GM12873 (cell line): ENCODE measurements around the gene DNLZ.

Experiments used
- TF ChIP-seq, protein P1 (sequence below): IDR thresholded peaks from 2 replicates; pipeline ENCODE4 v1.5.1; 2012; ENCODE audit warnings: low read depth, mild to moderate bottlenecking, moderate library complexity, low read length, control low read depth; ENCODE audit not compliant: insufficient read depth; ENCODE audit errors: missing control alignments

The DNLZ gene

DNA sequence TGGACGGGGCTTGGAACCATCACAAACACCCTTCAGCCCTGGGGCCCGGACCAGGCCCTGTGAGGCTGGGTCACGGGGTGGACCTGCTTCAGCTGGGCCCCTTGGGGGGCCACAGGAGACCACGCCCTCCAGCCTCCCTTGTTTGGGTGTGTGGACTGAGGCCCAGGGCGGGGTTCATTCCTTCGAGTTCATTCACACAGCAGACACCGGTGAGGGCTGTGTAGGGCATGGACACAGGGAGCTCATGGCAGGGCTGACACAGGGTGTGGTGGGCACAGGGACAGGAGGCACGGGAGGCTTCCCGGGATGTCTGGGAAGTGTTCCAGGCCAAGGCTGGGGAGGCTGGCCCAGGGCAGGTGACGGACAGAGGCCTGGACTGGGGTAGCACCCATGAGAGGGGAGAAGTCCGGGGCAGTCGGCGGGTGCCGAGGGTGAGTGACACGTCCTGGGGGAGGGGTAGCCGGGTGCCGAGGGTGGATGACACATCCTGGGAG lies 8.9 kb downstream of the DNLZ start:
- TF ChIP-seq, protein P1, sequence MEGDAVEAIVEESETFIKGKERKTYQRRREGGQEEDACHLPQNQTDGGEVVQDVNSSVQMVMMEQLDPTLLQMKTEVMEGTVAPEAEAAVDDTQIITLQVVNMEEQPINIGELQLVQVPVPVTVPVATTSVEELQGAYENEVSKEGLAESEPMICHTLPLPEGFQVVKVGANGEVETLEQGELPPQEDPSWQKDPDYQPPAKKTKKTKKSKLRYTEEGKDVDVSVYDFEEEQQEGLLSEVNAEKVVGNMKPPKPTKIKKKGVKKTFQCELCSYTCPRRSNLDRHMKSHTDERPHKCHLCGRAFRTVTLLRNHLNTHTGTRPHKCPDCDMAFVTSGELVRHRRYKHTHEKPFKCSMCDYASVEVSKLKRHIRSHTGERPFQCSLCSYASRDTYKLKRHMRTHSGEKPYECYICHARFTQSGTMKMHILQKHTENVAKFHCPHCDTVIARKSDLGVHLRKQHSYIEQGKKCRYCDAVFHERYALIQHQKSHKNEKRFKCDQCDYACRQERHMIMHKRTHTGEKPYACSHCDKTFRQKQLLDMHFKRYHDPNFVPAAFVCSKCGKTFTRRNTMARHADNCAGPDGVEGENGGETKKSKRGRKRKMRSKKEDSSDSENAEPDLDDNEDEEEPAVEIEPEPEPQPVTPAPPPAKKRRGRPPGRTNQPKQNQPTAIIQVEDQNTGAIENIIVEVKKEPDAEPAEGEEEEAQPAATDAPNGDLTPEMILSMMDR = no peak

DNA sequence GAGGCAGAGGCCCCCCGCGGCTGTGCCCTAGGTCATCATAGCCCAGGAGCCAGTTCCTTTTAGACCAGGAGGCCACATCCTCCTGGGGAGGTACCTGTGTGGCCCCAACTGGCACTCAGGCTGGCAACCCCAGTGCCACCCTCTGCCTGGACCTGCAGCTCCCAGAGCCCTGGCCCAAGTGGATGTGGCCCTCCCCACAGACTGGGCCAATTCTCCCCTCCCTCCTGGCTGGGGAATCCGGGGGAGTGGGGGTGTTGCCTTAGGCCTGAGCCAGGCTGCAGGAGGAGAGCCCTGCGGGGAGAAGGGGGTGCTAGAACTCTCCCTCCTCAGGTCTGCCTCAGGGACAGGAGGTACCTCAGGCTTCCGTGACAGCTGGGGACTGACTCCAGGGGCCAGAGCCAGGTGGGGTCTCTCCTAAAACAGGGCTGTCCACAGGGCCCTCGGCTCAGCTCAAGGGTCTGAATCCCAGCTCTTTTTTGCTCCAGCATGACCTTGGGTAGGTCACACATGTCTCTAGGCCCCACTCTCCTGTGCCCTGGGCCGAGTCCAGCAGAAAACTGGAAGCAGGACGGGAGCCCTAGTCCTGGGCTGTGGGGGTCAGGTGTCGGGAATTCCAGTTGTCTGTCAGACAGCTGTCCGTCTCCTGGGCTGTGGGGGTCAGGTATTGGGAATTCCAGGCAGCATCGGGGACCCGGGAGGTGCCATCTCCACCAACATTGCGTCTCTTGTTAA lies 9.6 kb downstream of the DNLZ start:
- TF ChIP-seq, protein P1 = no peak

DNA sequence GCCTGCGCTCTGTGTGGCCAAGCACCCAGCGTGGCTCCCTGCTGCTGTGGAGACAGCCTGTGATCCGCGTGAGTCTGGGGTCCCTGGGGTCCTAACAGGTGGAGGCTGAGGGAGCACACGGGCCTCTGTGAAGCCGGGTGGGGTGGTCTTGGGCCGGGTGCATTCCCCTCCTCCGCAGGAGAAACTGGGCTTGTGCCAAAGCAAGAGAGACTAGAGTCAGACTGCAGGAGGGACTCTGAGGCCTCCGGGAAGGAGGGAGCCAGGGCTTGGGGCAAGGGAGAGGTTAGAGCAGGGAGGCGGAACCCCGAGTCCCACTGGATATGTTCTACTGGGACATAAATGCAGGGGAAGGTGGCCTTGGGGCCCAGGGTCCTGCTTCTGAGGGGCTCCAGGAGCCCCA lies 10.5 kb downstream of the DNLZ start:
- TF ChIP-seq, protein P1 = no peak

DNA sequence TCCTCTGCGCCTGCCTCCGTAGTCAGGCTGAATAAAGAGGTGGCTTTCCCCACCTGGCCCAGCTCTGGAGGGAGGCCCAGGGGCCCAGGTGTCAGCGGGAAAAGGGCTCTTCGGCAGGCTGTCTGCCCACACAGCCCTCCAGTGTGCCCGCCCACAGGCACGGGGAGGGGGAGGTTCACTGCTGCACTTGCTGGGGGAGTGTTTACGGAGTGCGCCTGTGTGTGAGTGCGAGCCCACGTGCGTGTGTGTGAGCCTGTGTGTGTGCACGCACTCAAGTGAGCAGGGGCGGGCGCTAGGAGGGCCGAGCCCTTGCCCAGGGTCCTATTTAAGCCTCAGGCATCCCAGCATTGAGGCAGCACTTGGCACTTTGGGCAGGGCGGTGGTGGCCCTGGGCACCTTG lies 10.9 kb downstream of the DNLZ start:
- TF ChIP-seq, protein P1 = no peak

DNA sequence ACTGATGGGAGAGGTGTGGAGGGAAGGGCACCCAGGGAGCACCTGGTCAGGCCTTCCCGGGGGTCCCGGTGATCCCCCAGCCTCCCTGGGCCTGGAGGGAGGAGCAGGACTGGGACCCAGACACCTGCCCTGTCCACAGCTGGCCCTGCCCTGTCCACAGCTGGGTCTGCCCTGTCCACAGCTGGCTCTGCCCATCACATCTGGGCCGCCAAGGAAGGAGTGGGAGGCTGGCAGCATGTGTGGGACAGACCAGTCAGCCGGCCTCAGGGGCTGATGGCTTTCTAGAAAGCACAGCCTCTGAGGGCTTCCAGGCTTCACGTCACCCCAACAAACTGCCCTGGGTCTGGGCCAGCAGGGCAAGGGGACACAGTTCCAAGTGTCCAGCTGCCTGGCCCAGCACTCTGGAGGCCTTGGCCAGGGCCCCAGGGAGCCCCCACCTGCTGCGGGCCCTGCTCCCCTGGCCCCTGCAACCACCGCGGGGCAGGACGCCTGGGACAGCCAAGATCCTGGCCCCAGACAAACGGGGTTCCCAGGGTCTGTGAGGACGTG lies 12.2 kb downstream of the DNLZ start:
- TF ChIP-seq, protein P1 = no peak

DNA sequence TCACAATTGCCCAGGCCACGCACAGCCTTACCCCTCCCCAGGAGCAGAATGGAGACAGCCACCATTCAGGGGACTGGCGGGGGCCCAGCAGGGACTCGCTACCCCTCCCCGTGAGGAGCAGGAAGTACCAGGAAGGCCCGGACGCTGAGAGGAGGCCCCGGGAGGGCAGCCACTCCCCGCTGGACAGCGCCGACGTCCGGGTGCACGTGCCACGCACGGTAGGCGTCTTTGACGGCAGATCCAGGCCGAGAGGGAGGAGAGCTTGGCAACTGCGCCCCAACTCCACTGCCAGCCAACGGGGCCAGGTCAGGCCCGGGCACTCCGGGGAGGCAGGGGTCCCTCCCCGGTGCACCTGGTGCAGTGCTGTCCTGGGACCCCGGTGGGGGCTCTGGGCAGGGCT lies 14.0 kb downstream of the DNLZ start:
- TF ChIP-seq, protein P1 = no peak

DNA sequence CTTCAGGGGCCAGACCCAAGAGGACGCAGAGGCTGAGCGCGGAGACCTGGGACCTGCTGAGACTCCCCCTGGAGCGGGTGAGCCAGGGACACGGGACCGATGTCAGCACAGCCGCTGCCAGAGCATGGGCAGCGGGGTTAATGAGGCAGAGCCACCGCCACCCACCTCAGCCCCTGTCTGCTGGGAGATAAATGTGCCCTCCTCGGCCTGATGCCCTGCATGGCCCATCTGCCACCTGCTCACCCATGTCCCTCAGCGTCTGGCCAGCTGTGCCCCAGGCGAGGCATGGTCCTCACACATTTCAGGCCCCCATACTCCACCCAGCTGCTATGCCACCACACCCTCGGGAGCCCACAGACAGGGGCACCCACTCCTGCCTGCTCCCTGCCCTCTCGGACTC lies 14.9 kb downstream of the DNLZ start:
- TF ChIP-seq, protein P1 = no peak
